ENCODE data around the gene CAP2. TPM values are rescaled to one million over a fixed set of nuclear protein-coding genes. Genes with fewer than 3 reads are reported as not detected.

CAP2 gene
- total RNA-seq, 1 donor from 2014 or later: not detected

DNA sequence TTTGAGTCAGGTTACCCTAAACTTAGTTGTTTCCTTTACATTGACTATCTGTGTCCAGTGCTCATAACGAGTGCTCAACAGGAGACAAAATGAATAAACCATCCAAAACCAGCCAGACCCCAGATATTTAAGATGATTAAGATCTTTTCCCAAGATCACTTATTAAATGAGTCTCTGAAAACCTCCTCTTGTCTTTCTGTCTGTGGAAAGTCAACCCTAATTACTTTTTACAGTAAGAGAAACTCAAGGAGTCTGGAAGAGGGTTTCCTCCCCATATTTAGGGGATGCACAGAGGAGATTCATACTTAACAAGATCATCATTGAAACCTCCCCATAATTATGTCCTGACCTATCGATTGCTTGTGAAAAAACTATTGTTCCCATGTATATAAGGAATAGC, 84.0 kb downstream of the CAP2 start:
- Mint-ChIP-seq H3K36me3 (ENCODE audit: low read depth) (no peaks in the 10 kb centered on the region), H3K9me3 (no peaks in the 10 kb centered on the region), H3K27me3 (peaks cover 2% of the 10 kb centered on the region), H3K4me1 (no peaks in the 10 kb centered on the region), H3K27ac (no peak overlapping the region), H3K4me3 (no peak overlapping the region)
- DNase-seq (no peak), ATAC-seq (ENCODE audit: low read depth) (no peak)
- intact Hi-C loops (cut with micrococcal nuclease): no loop called here
- ChIA-PET CTCF (no interaction called here), POLR2A (no interaction called here)
- TF ChIP-seq, protein P1, sequence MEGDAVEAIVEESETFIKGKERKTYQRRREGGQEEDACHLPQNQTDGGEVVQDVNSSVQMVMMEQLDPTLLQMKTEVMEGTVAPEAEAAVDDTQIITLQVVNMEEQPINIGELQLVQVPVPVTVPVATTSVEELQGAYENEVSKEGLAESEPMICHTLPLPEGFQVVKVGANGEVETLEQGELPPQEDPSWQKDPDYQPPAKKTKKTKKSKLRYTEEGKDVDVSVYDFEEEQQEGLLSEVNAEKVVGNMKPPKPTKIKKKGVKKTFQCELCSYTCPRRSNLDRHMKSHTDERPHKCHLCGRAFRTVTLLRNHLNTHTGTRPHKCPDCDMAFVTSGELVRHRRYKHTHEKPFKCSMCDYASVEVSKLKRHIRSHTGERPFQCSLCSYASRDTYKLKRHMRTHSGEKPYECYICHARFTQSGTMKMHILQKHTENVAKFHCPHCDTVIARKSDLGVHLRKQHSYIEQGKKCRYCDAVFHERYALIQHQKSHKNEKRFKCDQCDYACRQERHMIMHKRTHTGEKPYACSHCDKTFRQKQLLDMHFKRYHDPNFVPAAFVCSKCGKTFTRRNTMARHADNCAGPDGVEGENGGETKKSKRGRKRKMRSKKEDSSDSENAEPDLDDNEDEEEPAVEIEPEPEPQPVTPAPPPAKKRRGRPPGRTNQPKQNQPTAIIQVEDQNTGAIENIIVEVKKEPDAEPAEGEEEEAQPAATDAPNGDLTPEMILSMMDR (IDR thresholded peaks at IDR 0.05): no peak

DNA sequence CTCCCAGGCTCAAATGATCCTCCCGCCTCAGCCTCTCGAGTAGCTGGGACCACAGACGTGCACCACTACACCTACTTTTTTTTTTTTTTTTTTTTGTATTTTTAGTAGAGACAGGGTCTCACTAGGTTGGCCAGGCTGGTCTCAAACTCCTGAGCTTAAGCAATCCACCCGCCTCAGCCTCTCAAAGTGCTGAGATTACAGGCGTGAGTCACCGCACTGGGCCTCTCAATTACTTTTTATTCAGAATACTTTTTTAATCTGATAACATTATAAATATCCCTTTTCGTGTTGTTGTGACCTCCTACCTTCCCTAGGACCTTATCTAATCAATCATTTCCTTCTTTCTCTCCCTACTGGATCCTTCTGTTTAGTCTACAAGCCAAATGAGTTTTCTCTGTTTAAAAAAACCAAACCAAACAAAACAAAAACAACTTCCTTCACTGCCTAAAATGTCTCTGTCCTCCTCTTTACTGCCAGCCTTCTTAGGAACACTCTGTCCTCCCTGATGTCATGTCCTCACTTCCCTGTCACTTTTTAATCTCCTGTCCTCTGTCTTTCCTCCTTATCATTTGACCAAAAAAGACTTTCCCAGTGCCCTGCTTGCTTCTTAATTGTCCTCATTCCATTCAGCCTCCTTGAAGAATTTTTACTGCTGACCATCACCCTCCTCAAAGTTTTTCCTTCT, 85.0 kb downstream of the CAP2 start:
- DNase-seq: no peak
- Mint-ChIP-seq H3K4me3 (no peak overlapping the region), H3K36me3 (ENCODE audit: low read depth) (no peaks in the 10 kb centered on the region), H3K4me1 (no peaks in the 10 kb centered on the region), H3K27ac (no peak overlapping the region), H3K9me3 (no peaks in the 10 kb centered on the region), H3K27me3 (peaks cover 2% of the 10 kb centered on the region)
- ATAC-seq (ENCODE audit: low read depth): no peak
- ChIA-PET CTCF (no interaction called here), POLR2A (no interaction called here)
- intact Hi-C loops (cut with micrococcal nuclease): no loop called here
- TF ChIP-seq, protein P1 (IDR thresholded peaks at IDR 0.05): no peak

DNA sequence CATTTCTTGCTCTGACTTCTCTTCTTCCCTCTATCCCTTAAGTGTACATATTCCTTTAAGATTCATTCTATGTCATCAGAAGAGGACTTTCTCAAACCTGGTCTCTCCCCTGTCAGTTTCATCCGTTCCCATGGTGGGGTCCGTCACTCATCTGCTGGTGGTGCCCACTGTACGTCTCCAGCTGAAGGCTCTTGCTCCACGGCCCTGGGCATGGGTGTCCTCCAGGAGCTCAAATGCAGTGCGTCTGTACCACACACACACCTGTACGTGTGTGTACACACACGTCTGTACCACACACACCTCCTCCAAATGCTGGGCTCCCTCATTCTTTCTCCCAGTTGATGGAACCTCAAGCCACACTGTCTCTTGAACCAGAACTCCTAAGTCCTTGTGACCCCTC, 85.6 kb downstream of the CAP2 start:
- intact Hi-C loops (cut with micrococcal nuclease): no loop called here
- TF ChIP-seq, protein P1 (IDR thresholded peaks at IDR 0.05): no peak
- no peaks in the 10 kb centered on the region for H3K4me1 Mint-ChIP-seq
- H3K4me3 Mint-ChIP-seq: no peak overlapping the region
- CTCF ChIA-PET: no interaction called here
- H3K9me3 Mint-ChIP-seq: no peaks in the 10 kb centered on the region
- ATAC-seq (ENCODE audit: low read depth) (no peak), DNase-seq (no peak)
- POLR2A ChIA-PET: no interaction called here
- peaks cover 2% of the 10 kb centered on the region for H3K27me3 Mint-ChIP-seq
- H3K36me3 Mint-ChIP-seq (ENCODE audit: low read depth): no peaks in the 10 kb centered on the region
- no peak overlapping the region for H3K27ac Mint-ChIP-seq

DNA sequence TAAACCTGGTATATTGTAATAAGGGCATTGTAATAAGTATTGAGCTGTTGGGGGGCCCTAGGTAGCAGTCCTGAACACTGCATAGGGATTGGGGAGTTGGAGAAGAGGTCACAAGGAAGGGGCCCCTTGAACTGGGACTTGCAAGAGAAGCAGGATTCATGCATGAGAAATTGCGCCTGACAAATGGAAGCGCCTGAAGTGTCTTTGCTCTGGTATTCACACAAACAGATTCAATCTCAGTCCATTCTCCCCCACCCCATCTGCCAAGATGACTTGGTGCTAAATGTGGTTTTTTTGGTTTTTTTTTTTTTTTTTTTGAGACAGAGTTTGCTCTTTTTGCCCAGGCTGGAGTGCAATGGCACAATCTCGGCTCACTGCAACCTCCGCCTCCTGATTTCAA, 87.1 kb downstream of the CAP2 start:
- H3K9me3 Mint-ChIP-seq: no peaks in the 10 kb centered on the region
- TF ChIP-seq, protein P1 (IDR thresholded peaks at IDR 0.05): no peak
- H3K27me3 Mint-ChIP-seq: peaks cover 2% of the 10 kb centered on the region
- ChIA-PET POLR2A (no interaction called here), CTCF (no interaction called here)
- no peaks in the 10 kb centered on the region for H3K4me1 Mint-ChIP-seq
- no peak for DNase-seq
- H3K27ac Mint-ChIP-seq: no peak overlapping the region
- ATAC-seq (ENCODE audit: low read depth): no peak
- intact Hi-C loops (cut with micrococcal nuclease): no loop called here
- H3K36me3 Mint-ChIP-seq (ENCODE audit: low read depth): no peaks in the 10 kb centered on the region
- no peak overlapping the region for H3K4me3 Mint-ChIP-seq

DNA sequence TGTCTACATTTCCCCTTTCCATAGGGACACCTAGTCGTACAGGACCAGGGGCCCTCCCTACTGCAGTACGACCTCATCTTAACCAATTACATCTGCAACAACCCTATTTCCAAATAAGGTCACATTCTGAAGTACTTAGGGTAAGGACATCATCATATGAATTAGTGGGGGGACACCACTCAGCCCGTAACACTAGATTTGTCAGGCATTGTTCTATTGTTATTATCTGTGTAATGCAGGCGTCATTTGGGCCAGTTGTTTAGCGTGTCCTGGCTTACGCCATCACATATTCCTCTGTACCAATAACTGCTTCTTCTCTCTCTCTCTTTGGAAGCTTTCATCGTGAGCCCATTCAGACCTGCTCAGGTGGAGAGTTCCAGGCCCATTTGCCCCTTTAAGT, 89.3 kb downstream of the CAP2 start:
- Mint-ChIP-seq H3K36me3 (ENCODE audit: low read depth) (no peaks in the 10 kb centered on the region), H3K27ac (no peak overlapping the region), H3K27me3 (peaks cover 2% of the 10 kb centered on the region), H3K9me3 (no peaks in the 10 kb centered on the region), H3K4me1 (no peaks in the 10 kb centered on the region), H3K4me3 (no peak overlapping the region)
- TF ChIP-seq, protein P1 (IDR thresholded peaks at IDR 0.05): no peak
- ChIA-PET CTCF (no interaction called here), POLR2A (no interaction called here)
- ATAC-seq (ENCODE audit: low read depth) (no peak), DNase-seq (no peak)
- intact Hi-C loops (cut with micrococcal nuclease): no loop called here
